SK-N-MC (cell line): ENCODE results near the gene ERBIN.

Experiments
- EZH2 ChIP-seq: fragments of 200-600 bp; sonication (generic); IDR thresholded peaks from one replicate; pipeline ENCODE4 v1.6.1; 2017; ENCODE audit warnings: antibody characterized with exemption
- POLR2AphosphoS5 ChIP-seq: IDR thresholded peaks from 2 replicates; pipeline ENCODE4 v1.6.1; 2012; ENCODE audit warnings: mild to moderate bottlenecking, low read depth, low read length, borderline replicate concordance

DNA sequence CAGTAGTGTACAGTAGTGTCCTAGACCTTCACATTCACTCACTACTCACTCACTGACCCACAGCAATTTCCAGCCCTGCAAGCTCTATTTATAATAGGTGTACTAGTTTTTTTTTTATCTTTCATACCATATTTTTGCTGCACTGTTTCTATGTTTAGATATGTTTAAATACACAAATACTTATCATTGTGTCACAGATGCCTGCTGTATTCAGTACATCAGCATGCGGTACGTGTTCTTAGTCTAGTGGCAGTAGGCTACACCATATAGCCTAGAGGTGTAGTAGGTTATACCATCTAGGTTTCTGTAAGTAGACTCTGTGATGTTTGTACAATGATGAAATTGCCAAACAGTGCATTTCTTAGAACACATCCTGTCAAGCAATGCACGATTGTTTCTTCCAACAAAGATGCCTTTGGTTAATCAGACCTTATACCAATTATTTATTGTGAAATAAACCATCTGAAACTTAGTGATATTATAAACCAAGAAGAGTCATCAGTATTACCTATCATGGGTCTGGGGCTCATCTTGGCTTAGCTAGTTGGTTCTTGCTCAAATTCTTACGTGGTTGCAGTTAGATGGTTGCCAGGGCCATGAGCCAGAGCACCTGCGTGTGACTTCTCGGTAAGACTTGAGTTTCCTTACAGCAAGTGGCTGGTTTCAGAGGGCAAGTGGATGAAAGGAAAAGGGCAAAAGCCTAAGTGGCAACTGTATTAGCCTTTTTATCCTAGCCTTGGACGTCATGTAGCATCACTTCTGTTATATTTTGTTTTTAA lies 41.1 kb downstream of the ERBIN start:
- no peak for TF ChIP-seq POLR2AphosphoS5
- TF ChIP-seq EZH2 = no peak
